HG03045 (cell line): Measurements from ENCODE around the gene CTBP2.

Experiments used
- ATAC-seq: cut with Tn5 transposase; IDR thresholded peaks from one replicate; pipeline ENCODE4 v1.9.1; 2021; ENCODE audit warnings: mild to moderate bottlenecking, moderate library complexity; ENCODE audit not compliant: unreplicated experiment

CTBP2 gene

DNA sequence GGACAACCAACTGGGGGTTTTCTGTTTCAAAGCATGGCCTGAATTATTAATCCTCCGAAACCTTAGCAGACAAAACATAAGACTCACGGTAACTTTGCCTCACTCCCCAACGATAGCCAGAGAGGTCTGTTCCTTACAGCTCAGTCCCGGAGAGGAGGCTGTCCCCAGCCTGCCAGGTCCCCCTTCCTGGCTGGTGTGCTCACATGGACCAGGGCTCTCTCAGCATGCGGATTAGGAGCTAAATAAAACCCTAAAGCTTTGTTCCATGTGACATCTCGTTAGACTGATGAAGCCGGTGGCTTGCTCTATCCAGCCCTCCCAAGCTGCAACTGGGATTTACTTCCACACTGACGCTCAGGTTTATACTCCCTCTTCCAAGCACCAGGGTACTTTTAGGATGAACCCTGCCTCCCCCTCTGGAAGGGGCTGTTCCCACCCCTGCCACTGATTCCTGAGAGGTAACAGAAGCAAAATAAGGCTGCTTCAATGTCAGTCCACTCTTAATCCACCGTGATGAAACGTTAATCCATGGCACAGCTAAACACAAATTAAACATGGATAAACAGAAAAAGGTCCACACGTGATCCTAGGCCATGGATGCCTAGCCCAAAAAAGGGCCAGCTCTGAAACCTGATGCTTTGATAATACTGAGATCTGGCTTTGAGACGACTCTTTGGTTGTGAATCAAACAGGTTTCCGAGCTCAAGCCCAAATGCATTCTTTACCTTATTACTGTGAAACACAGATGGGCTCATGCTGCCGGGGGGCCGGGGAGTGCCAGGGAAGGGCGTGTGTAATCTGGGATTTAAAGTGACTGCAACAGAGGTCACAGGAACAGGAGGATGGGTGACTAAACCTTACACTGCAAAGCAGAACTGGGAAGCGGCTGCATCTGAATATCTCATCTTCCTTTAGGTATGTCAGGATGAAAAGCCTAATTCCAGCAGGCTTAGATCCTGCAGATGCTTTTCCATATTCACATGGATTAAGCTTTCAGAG, 132.2 kb downstream of the CTBP2 start:
- ATAC-seq: no peak

DNA sequence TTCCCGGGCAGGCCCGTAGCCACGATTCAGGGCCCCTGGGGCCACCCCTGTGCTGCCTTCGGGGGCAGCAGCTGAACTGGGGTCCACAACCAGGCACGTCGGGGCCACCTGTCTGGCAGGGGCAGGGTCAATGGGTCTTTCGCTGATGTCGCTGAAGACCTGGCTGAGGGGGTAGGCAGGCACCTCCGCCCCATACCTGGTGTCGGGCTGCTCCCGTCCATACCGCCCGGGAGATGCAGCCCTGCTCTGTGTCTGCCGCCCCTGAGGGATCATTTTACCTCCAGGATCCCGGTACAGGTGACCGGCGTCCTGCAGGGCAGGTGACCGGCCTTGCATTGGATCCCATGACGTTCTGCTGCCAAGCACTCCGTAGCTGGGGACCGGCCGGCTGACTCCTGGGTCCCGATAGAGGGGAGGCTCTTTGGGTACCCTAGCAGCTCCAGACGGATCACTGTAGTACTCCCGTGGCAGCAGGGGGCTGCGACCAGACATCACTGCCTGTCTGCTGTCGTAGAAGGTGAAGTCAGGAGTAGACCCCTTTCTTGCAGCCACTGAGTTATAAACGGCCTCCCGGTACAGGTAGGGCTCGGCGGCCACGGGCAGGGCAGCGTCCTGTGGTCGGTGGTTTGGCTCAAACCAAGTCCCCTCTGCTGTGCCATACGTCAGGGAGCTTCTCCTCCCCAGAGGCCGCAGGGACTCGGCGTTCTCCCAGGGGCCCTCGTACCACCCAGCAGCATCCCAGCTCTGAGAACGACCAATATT, 133.2 kb downstream of the CTBP2 start:
- no peak for ATAC-seq

GRCh38 chr10:125026036-125026931, 134.1 kb downstream of the CTBP2 start:
- ATAC-seq: no peak

- no peak for ATAC-seq
These were observed 135.0 kb downstream of the CTBP2 start for GRCh38 chr10:125025341-125025740.

GRCh38 chr10:125024497-125025234, 135.7 kb downstream of the CTBP2 start:
- no peak for ATAC-seq

DNA sequence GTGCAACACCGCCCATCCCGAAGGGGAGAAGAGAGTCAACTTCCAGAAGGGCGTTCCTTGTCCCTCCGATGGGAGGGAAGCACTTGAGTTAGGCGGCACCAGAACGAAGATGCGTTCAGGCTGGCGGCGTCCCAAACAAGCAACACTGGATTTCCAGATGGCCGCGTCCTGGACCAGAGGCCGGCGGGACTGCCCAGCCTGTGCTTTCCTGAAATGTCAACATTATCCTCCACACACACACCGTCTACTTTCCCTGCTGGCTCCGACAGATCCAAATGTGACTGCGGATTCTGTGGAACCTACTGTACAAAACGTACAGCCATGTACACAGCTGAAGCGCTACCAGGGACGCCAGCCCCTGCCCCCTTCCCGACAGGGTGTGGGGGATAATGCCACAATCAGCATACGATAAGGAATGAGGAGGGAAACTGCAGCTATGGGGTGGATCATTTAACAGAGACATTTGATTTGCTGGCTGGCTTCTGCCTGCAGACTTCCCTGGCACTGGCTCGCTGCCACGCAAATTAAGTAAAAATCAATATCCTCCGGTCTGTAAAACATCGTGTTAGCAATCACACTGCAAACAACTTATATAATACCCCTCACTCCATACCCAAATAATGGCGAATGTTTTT, 136.4 kb downstream of the CTBP2 start:
- no peak for ATAC-seq

DNA sequence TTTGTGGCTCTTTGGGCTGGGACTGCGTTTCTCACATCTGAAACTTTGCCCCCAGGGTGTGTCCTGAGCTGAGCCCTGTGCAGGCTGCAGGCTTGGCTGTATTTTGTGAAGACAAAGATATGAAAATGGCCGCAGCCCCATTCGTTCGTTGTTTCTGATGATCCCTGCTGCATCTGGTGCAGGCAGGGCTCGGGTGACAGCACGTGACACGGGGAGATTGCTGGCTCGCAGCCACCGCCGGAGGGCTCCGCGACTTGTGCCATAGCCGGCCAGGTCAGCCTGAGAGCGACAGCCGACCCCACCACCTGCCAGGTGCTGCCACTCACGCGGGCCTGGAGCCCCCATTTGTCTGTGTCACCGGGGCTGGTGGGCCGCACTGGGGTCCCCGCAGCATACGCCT, 137.1 kb downstream of the CTBP2 start:
- no peak for ATAC-seq

DNA sequence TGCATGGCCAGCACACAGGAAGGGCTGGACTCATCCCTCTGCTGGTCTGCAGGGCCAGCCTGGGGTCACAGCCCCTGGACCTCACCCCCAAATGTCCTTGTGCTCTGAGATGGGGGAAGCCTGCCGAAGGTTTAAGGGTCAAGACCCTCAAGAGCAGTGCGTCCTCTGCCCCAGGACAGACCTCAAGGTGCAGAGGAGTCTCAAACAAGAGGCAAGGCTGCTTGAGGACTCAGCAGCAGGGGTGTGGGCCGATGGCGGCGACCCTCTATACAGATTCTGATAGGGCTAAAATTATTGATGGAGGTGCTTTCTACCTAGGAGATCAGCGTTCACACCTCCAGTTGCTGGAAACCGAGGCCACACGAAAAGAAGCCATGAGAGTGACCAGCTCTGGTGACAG, 137.7 kb downstream of the CTBP2 start:
- no peak for ATAC-seq

- no peak for ATAC-seq
These were observed 138.5 kb downstream of the CTBP2 start for GRCh38 chr10:125021686-125022344.

DNA sequence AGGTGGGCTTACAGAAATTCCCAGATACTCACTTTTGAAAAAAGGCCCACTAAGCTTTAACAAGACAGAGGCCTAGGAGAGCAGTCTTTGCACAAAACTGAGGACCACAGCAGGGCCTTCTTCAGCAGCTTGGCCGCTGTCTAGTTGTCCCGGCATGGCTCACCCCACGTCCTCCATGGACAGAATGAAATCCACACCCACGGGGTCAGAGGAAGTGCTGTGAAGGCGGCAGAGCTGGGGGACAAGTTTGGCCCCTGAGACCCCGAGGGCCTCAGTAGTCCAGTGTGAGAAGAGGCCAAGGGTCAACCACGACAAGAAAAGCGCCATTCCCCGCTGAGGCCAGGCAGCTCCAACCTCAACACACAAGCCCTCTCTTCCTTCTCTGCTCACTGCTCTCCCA, 139.5 kb downstream of the CTBP2 start:
- ATAC-seq: no peak

DNA sequence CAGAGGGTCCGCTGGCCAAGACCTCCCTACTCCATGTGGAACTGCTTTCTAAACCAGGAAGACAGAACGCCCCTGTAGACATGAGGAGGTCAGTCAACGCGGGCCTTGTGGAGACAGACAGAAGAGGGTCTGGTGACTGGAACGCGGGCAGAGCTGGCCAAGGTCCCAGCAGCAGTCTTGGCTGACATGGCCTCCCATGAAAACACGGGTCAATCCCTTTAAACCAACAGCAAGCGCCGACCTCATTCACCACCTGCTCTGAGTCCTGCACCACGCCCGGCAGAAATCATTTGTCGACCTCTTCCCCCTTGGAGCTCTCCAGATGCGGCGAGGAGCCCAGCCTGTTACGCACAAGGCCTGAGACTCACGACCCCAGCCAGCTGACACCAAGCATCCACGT, 140.0 kb downstream of the CTBP2 start:
- no peak for ATAC-seq

GRCh38 chr10:125018576-125019143, 141.7 kb downstream of the CTBP2 start:
- no peak for ATAC-seq

- no peak for ATAC-seq
These were observed 142.6 kb downstream of the CTBP2 start for GRCh38 chr10:125017547-125018298.

- no peak for ATAC-seq
These were observed 143.7 kb downstream of the CTBP2 start for GRCh38 chr10:125016611-125017202.

- no peak for ATAC-seq
These were observed 144.2 kb downstream of the CTBP2 start for GRCh38 chr10:125016123-125016522.

- no peak for ATAC-seq
These were observed 144.9 kb downstream of the CTBP2 start for GRCh38 chr10:125015356-125015944.

GRCh38 chr10:125014836-125015355, 145.5 kb downstream of the CTBP2 start:
- no peak for ATAC-seq
